GM23338 (cell line): Measurements from ENCODE around the gene EEF2K. TPM values are rescaled to one million over a fixed set of nuclear protein-coding genes. Genes with fewer than 3 reads are reported as not detected.

ENCODE experiments used
- ATAC-seq: fragments of 200-7000 bp; cut with Tn5 transposase; 3 replicates; pipeline ENCODE4 v1.9.1; 2020
- DNase-seq: peaks from one replicate; pipeline ENCODE4 v3.0.0-alpha.2; 2015; ENCODE audit warnings: low spot score
- H2AFZ ChIP-seq: fragments of 200-600 bp; sonication (generic); 2 replicates; pipeline ENCODE4 v1.8.0; 2016; ENCODE audit warnings: antibody characterized with exemption, mild to moderate bottlenecking, moderate library complexity
- H3F3A ChIP-seq: fragments of 200-600 bp; sonication (generic); replicated peaks from 2 replicates; pipeline ENCODE4 v1.8.0; 2017; ENCODE audit warnings: antibody characterized with exemption, mixed run types, low read depth
- H3K27ac ChIP-seq: fragments of 200-600 bp; sonication (generic); 2 replicates; pipeline ENCODE4 v1.6.1; 2016; ENCODE audit warnings: low read depth
- H3K27me3 ChIP-seq: fragments of 200-600 bp; sonication (generic); 2 replicates; pipeline ENCODE4 v1.8.0; 2016; ENCODE audit warnings: mild to moderate bottlenecking, mixed run types, moderate library complexity; ENCODE audit not compliant: insufficient read depth
- H3K36me3 ChIP-seq: fragments of 200-600 bp; sonication (generic); 2 replicates; pipeline ENCODE4 v1.8.0; 2016; ENCODE audit warnings: mild to moderate bottlenecking; ENCODE audit not compliant: insufficient read depth
- H3K4me1 ChIP-seq: fragments of 200-600 bp; sonication (generic); 2 replicates; pipeline ENCODE4 v1.8.0; 2016; ENCODE audit warnings: mild to moderate bottlenecking, moderate library complexity; ENCODE audit not compliant: insufficient read depth
- H3K4me2 ChIP-seq: fragments of 200-600 bp; sonication (generic); 2 replicates; pipeline ENCODE4 v1.7.1; 2017; ENCODE audit warnings: mixed run types
- H3K4me3 ChIP-seq: fragments of 200-600 bp; sonication (generic); 2 replicates; pipeline ENCODE4 v1.6.1; 2016; ENCODE audit warnings: mixed run types
- H3K79me2 ChIP-seq: fragments of 200-600 bp; sonication (generic); replicated peaks from 2 replicates; pipeline ENCODE4 v1.8.0; 2017; ENCODE audit warnings: mild to moderate bottlenecking; ENCODE audit not compliant: insufficient read depth
- H3K9me2 ChIP-seq: fragments of 200-600 bp; sonication (generic); 2 replicates; pipeline ENCODE4 v1.8.0; 2017; ENCODE audit not compliant: insufficient read depth
- H4K20me1 ChIP-seq: fragments of 200-600 bp; sonication (generic); replicated peaks from 2 replicates; pipeline ENCODE4 v1.8.0; 2017; ENCODE audit warnings: mild to moderate bottlenecking; ENCODE audit not compliant: insufficient read depth
- H3K27ac Mint-ChIP-seq: 2 replicates; pipeline ENCODE4 v1.8.0; 2020; ENCODE audit warnings: inconsistent platforms, mild to moderate bottlenecking, moderate library complexity, mixed read lengths
- H3K27me3 Mint-ChIP-seq: 3 replicates; pipeline ENCODE4 v1.8.0; 2022; ENCODE audit warnings: low read depth, mild to moderate bottlenecking, moderate library complexity, mixed read lengths, inconsistent platforms; ENCODE audit not compliant: insufficient read depth, poor library complexity
- H3K36me3 Mint-ChIP-seq: 3 replicates; pipeline ENCODE4 v1.8.0; 2021; ENCODE audit warnings: low read depth, mild to moderate bottlenecking, inconsistent platforms, moderate library complexity, mixed read lengths
- H3K4me1 Mint-ChIP-seq: 3 replicates; pipeline ENCODE4 v1.8.0; 2020; ENCODE audit warnings: mild to moderate bottlenecking, inconsistent platforms, mixed read lengths
- H3K4me3 Mint-ChIP-seq: 3 replicates; pipeline ENCODE4 v1.8.0; 2021; ENCODE audit warnings: moderate library complexity, mild to moderate bottlenecking, inconsistent platforms, mixed read lengths
- H3K9me3 Mint-ChIP-seq: 3 replicates; pipeline ENCODE4 v1.8.0; 2020; ENCODE audit warnings: moderate library complexity, mild to moderate bottlenecking, inconsistent platforms, mixed read lengths
- CREB1 ChIP-seq: fragments of 250-450 bp; sonication (Bioruptor Pico); IDR thresholded peaks from 2 replicates; pipeline ENCODE4 v1.5.0; 2020; ENCODE audit warnings: low read depth, mild to moderate bottlenecking, moderate library complexity
- CTCF ChIP-seq, 2 experiments: fragments of 200-600 bp in 1 of 2; sonication (generic) in 1 of 2; conservative IDR thresholded peaks; 2 replicates each; pipeline versions ENCODE4 v1.5.1 to v1.6.1; 2016 to 2017; ENCODE audit warnings: antibody characterized with exemption in 2 of 2, low read depth in 2 of 2, mild to moderate bottlenecking in 2 of 2, moderate library complexity in 1 of 2
- EZH2 ChIP-seq: fragments of 200-600 bp; sonication (generic); IDR thresholded peaks from one replicate; pipeline ENCODE4 v1.8.0; 2017; ENCODE audit warnings: antibody characterized with exemption, mild to moderate bottlenecking, low read depth; ENCODE audit not compliant: unreplicated experiment
- EZH2phosphoT487 ChIP-seq: fragments of 200-600 bp; sonication (generic); IDR thresholded peaks from one replicate; pipeline ENCODE4 v1.8.1; 2018; ENCODE audit warnings: antibody characterized with exemption; ENCODE audit not compliant: unreplicated experiment
- JUNB ChIP-seq: IDR thresholded peaks from one replicate; pipeline ENCODE4 v1.6.1; 2016; ENCODE audit warnings: antibody characterized with exemption; ENCODE audit not compliant: unreplicated experiment
- NANOG ChIP-seq: IDR thresholded peaks from 2 replicates; pipeline ENCODE4 v1.6.1; 2016; ENCODE audit warnings: antibody characterized with exemption, borderline replicate concordance
- POLR2AphosphoS5 ChIP-seq: IDR thresholded peaks from 2 replicates; pipeline ENCODE4 v1.6.1; 2016; ENCODE audit warnings: antibody characterized with exemption, low read depth
- REST ChIP-seq: IDR thresholded peaks from one replicate; pipeline ENCODE4 v1.6.1; 2018; ENCODE audit warnings: antibody characterized with exemption; ENCODE audit not compliant: unreplicated experiment
- STAT1 ChIP-seq: IDR thresholded peaks from one replicate; pipeline ENCODE4 v1.6.1; 2016; ENCODE audit warnings: antibody characterized with exemption; ENCODE audit not compliant: unreplicated experiment
- ZNF331 ChIP-seq: fragments of 250-450 bp; sonication (Bioruptor Pico); IDR thresholded peaks from 2 replicates; pipeline ENCODE4 v1.5.0; 2020; ENCODE audit warnings: low read depth, mild to moderate bottlenecking, moderate library complexity
- polyA plus RNA-seq: library from polyadenylated mRNA; unstranded; fragments of >200 nt; fragmentation: Nextera tagmentation; extraction: Ambion mirVana; gene quantifications from 2 replicates; pipeline ENCODE4 v1.2.1, GENCODE V29; 2016
- total RNA-seq: library from RNA; depleted of rRNA; stranded (reverse); fragments of >200 nt; shearing (Covaris generic); gene quantifications from 2 replicates; pipeline ENCODE4 v1.2.3, GENCODE V29; 2014

The EEF2K gene
- total and polyA plus RNA-seq, 2 experiments from 2014 or later = 5.4 to 23.9 TPM

- TF ChIP-seq REST (no peak), JUNB (no peak), POLR2AphosphoS5 (no peak), EZH2 (no peak)
These were observed 30.0 kb downstream of the EEF2K start (continued) for GRCh38 chr16:22235839-22236745.

- H3K79me2 ChIP-seq = 0 out of 2 replicates have a peak, but pooled peaks cover 7% of the 10 kb centered on the region
- no peak overlapping the region for H3K4me3 ChIP-seq
- Mint-ChIP-seq H3K27ac (peak overlapping the region; percentile 58; the same call in 1 of the 2 replicates), H3K4me1 (no peaks in the 10 kb centered on the region), H3K36me3 (peaks cover 6% of the 10 kb centered on the region; the same call in 2 of the 3 replicates), H3K4me3 (no peak overlapping the region), H3K9me3 (no peaks in the 10 kb centered on the region), H3K27me3 (peaks cover 2% of the 10 kb centered on the region)
- no peaks in the 10 kb centered on the region for H3K4me1 ChIP-seq
- no peaks in the 10 kb centered on the region for H3K9me2 ChIP-seq
- H3K27ac ChIP-seq = peak overlapping the region; percentile 66; the same call in 1 of the 2 replicates
- TF ChIP-seq EZH2phosphoT487 = no peak
- TF ChIP-seq JUNB = no peak
- no peak for TF ChIP-seq CREB1 (CRISPR knock-in tag)
- TF ChIP-seq STAT1 = no peak
- no peak for TF ChIP-seq ZNF331
- no peak for TF ChIP-seq REST
- no peak for TF ChIP-seq CTCF (conservative IDR thresholded peaks at IDR 0.05; ENCODE audit: low read depth in 2 of 2)
- no peak for TF ChIP-seq NANOG
- no peak for ATAC-seq
- no peaks in the 10 kb centered on the region for H3F3A ChIP-seq
- no peaks in the 10 kb centered on the region for H3K27me3 ChIP-seq
- H4K20me1 ChIP-seq = no peaks in the 10 kb centered on the region; the same call in 1 of the 2 replicates
- H3K4me2 ChIP-seq = no peak overlapping the region
- no peak for DNase-seq
- H3K36me3 ChIP-seq = no peaks in the 10 kb centered on the region
- no peak overlapping the region for H2AFZ ChIP-seq
These were observed 33.2 kb downstream of the EEF2K start for GRCh38 chr16:22239131-22239805.
